SW480 (cell line): ENCODE measurements around the gene DPPA2.
"Not testable (repeated sequence)": the region's sequence is repeated elsewhere in the genome, so short reads cannot be mapped to it uniquely, and the experiment has no call there.

Experiments
- DNase-seq: peaks from one replicate; pipeline ENCODE4 v3.0.0-alpha.2; 2016; ENCODE audit warnings: low spot score

The DPPA2 gene

GRCh38 chr3:109316162-109316730, at the start of gene DPPA2:
Gene DPPA2 (minus strand): TSS chr3:109316517. CDS start chr3:109314542, 1,975 bp downstream.
- peak; percentile 21 for DNase-seq

GRCh38 chr3:109364088-109364487, 47.8 kb upstream of the DPPA2 start:
- no peak for DNase-seq

GRCh38 chr3:109363634-109364033, 47.3 kb upstream of the DPPA2 start:
- no peak for DNase-seq

- no peak for DNase-seq
These were observed 46.5 kb upstream of the DPPA2 start for GRCh38 chr3:109362823-109363222.

- DNase-seq, result not testable (repeated sequence)
These were observed 42.5 kb upstream of the DPPA2 start for GRCh38 chr3:109358809-109359208.

GRCh38 chr3:109356442-109357155, 40.3 kb upstream of the DPPA2 start:
- DNase-seq, result no peak

GRCh38 chr3:109355625-109356441, 39.5 kb upstream of the DPPA2 start:
- no peak for DNase-seq

- DNase-seq, result no peak
These were observed 36.7 kb upstream of the DPPA2 start for GRCh38 chr3:109353057-109353456.

- DNase-seq, result no peak
These were observed 34.9 kb upstream of the DPPA2 start for GRCh38 chr3:109351231-109351630.

- no peak for DNase-seq
These were observed 30.5 kb upstream of the DPPA2 start for GRCh38 chr3:109346770-109347295.

- no peak for DNase-seq
These were observed 29.8 kb upstream of the DPPA2 start for GRCh38 chr3:109346099-109346498.

- DNase-seq, result no peak
These were observed 23.7 kb upstream of the DPPA2 start for GRCh38 chr3:109339714-109340648.

GRCh38 chr3:109339197-109339596, 22.9 kb upstream of the DPPA2 start:
- DNase-seq, result no peak

- DNase-seq, result no peak
These were observed 22.0 kb upstream of the DPPA2 start for GRCh38 chr3:109338322-109338721.

GRCh38 chr3:109337393-109337792, 21.1 kb upstream of the DPPA2 start, which contains the start of gene DPPA4:
Gene DPPA4 (minus strand): TSS chr3:109337546. CDS start chr3:109337517, 29 bp downstream.
- DNase-seq, result no peak

- no peak for DNase-seq
These were observed 20.1 kb upstream of the DPPA2 start for GRCh38 chr3:109336291-109336861.

GRCh38 chr3:109334572-109334971, 18.3 kb upstream of the DPPA2 start:
- no peak for DNase-seq

- no peak for DNase-seq
These were observed 15.4 kb upstream of the DPPA2 start for GRCh38 chr3:109331692-109332091.

- no peak for DNase-seq
These were observed 14.1 kb upstream of the DPPA2 start for GRCh38 chr3:109330405-109330804.

- no peak for DNase-seq
These were observed 11.9 kb upstream of the DPPA2 start for GRCh38 chr3:109328202-109328601.

GRCh38 chr3:109325657-109326056, 9.3 kb upstream of the DPPA2 start:
- no peak for DNase-seq
